GM20000 (cell line): ENCODE measurements around the gene TMTC4.

Experiments
- DNase-seq: peaks from one replicate; pipeline ENCODE4 v3.0.0; 2012; ENCODE audit warnings: low spot score
- TF ChIP-seq, protein P1 (sequence below): IDR thresholded peaks from 2 replicates; pipeline ENCODE4 v1.5.1; 2012; ENCODE audit warnings: mild to moderate bottlenecking, control low read depth; ENCODE audit errors: extremely low read depth, missing control alignments

Gene TMTC4

DNA sequence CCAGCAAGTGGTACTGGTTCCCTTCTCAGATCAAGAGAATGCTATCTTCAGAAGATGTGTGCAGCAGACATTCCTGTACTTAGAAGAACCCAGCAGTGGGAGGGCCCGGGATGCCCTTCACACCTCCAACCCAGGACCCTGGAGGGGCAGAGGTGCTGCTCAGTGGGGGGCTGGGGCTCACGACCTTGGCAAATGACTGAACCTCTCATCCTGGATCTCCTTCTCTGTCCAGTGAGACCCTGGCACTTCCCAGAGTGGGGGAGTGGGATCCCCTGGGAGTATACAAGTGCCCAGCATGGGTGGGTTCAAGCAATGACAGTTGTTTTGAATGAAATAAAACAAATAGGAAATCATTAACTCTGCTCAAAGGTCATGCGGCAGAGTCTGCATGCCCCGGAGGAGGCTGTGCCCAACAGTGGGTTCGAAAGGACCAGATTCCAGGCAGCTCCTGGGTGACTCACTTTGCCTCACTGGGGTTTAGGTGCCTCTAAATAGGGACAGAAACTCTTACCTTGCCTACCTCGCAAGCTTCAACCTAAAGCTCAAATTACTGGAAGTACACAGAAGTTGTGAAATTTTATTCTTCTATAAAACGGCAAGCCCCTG, 112.9 kb downstream of the TMTC4 start:
- TF ChIP-seq, protein P1, sequence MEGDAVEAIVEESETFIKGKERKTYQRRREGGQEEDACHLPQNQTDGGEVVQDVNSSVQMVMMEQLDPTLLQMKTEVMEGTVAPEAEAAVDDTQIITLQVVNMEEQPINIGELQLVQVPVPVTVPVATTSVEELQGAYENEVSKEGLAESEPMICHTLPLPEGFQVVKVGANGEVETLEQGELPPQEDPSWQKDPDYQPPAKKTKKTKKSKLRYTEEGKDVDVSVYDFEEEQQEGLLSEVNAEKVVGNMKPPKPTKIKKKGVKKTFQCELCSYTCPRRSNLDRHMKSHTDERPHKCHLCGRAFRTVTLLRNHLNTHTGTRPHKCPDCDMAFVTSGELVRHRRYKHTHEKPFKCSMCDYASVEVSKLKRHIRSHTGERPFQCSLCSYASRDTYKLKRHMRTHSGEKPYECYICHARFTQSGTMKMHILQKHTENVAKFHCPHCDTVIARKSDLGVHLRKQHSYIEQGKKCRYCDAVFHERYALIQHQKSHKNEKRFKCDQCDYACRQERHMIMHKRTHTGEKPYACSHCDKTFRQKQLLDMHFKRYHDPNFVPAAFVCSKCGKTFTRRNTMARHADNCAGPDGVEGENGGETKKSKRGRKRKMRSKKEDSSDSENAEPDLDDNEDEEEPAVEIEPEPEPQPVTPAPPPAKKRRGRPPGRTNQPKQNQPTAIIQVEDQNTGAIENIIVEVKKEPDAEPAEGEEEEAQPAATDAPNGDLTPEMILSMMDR = no peak
- DNase-seq = no peak

DNA sequence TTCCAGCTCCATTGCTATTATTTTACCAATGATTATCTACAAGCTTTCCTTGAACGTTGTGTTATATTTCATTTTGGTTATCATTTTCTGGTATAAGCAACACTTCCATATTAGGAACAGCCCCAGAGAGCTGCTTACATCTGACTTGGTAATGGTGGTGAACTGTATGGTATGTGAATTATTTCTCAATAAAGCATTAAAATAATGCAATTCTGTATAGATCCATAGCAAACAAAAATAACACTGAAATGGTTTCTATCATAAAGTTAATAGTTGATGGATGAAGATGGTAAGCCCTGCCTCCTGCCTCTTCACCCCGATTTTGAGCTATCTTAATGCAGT, 113.5 kb downstream of the TMTC4 start:
- no peak for DNase-seq
- TF ChIP-seq, protein P1 = no peak

DNA sequence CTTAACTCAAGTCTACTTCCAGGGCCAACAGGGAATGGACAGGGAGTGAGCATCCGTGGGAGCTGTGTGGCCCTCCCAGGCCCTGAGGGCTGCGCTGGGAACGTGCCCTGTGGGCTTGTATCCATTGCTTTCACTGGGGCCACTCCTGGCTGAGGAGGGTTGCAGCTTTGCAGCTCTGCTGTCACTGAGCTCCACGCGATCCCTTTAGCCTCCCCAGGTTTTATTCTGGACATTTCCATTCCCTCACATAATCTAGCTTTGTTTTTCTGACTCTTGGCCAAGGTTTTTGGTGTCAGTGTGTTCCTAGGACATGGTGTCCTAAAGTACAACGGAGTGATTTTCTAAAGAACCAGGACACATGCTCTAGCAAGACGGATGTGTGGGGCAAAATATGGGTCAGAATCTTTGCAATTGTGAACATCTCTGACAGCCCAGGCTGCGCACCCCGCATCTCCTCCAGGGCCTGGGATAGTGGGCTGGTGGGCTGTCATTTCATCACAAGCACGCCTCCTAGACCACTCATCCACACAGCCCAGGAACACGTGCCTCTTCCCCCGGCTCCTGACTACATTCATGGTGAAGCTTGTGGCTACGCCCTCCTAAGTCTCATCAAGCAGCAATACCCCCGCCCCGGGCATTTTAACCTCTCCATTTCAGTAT, 114.0 kb downstream of the TMTC4 start:
- no peak for DNase-seq
- TF ChIP-seq, protein P1 = no peak

DNA sequence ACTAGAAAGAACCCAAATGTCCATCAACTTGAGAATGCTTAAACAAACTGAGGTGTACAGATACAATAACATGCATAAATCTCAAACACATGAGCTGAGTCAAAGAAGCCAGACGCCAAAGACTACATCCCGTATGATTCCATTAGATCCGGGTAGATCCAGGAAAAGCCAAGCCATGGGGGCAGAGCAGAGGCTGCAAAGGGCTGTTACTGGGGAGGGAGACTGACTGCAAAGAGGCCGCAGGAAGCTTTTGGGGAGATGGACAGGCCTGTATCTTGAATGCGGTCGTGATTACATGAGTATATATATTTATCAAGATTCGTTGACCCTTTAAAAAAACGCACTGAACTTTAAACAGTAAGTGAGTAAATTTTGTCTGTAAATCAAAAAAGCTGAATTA, 114.7 kb downstream of the TMTC4 start:
- DNase-seq = no peak
- TF ChIP-seq, protein P1 = no peak
